Activated T-helper 9 cell treated with anti-CD3 and anti-CD28 coated beads, Interleukin-2, amount 50 U/mL, for 16 hours (primary cell): ENCODE measurements around the gene PLEK.
"Not testable (repeated sequence)": the region's sequence is repeated elsewhere in the genome, so short reads cannot be mapped to it uniquely, and the experiment has no call there.

ENCODE experiments used
- DNase-seq: peaks from one replicate; pipeline ENCODE4 v3.0.0-alpha.2; 2020; ENCODE audit warnings: low read depth

Gene PLEK

GRCh38 chr2:68356599-68357239, 8.4 kb upstream of the PLEK start:
- no peak for DNase-seq

- no peak for DNase-seq
Observed at GRCh38 chr2:68357605-68358337, 7.3 kb upstream of the PLEK start.

DNA sequence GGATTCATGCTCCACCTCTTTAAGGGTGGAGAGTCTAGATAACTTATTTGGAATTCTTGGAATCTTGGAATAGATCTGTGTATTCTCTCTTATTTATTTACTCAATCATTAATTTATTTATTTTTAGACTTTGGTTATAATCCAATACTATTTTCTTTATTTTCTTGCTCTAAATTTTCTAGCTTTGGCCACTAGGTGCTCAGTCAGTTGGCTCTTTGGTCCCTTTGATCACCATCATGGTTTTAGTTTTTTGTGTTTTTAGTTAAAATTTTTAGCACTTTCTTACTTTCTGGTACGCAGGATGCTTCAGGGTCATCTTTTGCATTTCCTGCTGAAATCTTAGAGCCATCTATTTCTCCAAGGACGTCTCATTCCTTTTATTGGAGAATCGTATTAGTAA, 5.2 kb upstream of the PLEK start:
- DNase-seq = no peak

- DNase-seq = peak; percentile 67
Observed at GRCh38 chr2:68362069-68362468, 3.0 kb upstream of the PLEK start.

GRCh38 chr2:68362749-68363148, 2.3 kb upstream of the PLEK start:
- DNase-seq = no peak

DNA sequence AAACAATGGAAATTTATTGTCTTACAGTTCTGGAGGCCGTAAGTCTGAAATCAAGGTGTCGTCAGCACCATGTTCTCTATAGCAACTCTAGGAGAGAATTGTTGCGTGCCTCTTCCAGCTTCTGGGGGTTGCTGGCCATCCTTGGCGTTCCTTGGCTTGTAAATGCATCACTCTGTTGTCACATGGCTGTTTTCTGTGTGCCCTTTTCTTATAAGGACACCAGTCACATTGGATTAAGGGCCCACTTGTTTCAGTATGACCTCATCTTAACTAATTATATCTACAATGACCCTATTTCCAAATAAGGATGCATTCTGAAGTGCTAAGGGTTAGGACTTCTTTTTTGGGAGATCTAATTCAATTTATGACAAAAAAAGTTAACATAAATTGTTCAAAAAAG, 1.4 kb upstream of the PLEK start:
- DNase-seq = no peak

- DNase-seq = no peak
Observed at GRCh38 chr2:68366083-68366560, 1.0 kb downstream of the PLEK start.

GRCh38 chr2:68367953-68368653, 3.0 kb downstream of the PLEK start:
- no peak for DNase-seq

DNA sequence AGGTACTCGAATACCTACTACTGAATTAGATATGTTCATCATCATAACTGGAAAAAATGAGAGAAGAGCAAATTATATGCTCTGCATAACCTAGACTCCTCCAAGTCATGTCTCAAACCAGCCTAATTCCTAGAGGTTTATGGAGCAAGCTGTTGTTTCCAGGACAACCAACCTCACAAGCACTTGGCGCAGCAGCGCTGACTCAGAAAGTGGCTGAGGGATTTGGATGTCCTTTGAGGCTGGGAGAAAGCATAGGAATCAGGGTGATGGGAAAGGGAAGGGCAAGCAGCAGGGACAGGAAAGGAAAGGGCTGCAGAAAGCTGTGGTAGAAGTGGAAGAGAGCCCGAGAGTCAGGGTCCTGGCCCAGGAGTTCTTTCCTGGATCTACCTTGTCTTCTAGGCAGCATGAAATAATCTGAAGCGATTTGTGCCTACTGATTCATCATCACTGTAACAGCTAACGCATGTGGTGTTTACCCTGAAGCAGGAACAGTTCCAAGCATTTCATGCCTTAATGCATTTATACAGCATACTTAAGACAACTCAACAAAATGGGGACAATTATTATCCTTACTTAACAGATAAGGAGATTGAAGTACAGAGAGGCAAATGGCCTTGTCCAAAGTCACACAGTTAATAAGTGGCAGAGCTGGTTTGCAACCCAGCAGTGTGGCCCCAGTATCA, 3.7 kb downstream of the PLEK start:
- no peak for DNase-seq

DNA sequence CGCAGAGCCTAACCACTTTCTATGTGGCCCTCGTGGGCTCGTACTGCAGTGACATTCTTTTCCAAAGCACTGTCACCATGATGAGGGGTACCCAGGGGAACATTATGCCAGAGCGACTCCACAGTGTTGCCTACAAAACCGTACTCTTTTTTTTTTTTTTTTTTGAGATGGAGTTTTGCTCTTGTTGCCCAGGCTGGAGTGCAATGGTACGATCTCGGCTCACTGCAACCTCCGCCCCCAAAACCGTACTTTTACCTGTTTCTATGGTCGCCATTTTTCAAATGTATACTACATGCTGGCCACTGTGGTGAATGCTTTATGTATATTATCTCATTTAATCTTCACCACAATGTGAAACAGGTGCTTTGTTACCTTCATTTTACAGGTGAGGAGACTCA, 4.3 kb downstream of the PLEK start:
- DNase-seq = no peak

GRCh38 chr2:68371138-68371537, 6.1 kb downstream of the PLEK start:
- DNase-seq = no peak

- no peak for DNase-seq
Observed at GRCh38 chr2:68371581-68371980, 6.5 kb downstream of the PLEK start.

DNA sequence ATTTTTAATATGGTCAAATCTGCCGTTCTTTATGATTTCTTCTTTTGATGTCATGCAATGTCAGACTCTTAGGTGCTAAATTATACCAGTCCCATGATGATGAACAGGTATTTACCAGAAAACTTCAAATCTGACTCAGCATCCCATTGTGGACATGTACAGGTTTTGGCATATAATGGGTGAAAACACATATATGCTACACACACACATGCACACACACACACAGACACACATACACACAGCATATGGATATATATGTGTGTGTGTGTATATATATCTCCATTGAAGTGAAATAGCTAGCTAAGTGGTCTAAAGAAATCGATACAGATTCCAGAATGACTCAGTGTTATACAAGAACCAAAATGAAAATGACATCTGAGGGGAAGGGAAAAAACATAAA, 7.4 kb downstream of the PLEK start:
- no peak for DNase-seq

- DNase-seq = no peak
Observed at GRCh38 chr2:68374184-68374583, 9.1 kb downstream of the PLEK start.

- no peak for DNase-seq
Observed at GRCh38 chr2:68375582-68375981, 10.5 kb downstream of the PLEK start.

GRCh38 chr2:68377137-68377780, 12.2 kb downstream of the PLEK start:
- no peak for DNase-seq

- DNase-seq = not testable (repeated sequence)
Observed at GRCh38 chr2:68378779-68379178, 13.7 kb downstream of the PLEK start.

DNA sequence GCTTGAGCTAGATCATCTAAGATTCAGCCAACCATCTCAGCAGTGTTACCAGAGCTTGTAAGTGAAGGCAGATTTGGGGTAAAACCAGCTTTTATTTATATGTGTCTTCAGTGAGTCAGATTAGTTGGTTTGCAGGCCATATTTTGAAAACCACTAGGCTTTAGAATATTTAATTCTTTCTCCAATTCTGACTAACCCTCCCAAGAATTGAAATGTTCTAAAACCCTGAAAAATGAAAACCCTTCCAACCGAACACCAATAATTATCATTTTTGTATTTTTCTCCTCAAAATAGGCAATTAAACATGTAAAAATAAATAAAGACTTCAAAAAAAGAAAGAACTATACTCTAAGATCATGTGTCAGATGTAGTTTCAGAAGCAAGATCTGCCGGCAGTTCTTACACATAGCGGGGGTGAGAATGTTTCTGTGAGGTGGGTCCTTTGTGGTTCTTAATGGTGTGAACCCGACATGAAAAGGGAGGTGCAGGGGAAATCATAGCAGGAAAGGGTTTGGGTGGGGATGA, 14.2 kb downstream of the PLEK start:
- no peak for DNase-seq

GRCh38 chr2:68383778-68384177, 18.7 kb downstream of the PLEK start:
- no peak for DNase-seq

GRCh38 chr2:68384485-68385107, 19.5 kb downstream of the PLEK start:
- no peak for DNase-seq

- no peak for DNase-seq
Observed at GRCh38 chr2:68385220-68385906, 20.3 kb downstream of the PLEK start.
